ENCODE data around the gene HSPG2.
"Not testable (repeated sequence)": the region's sequence is repeated elsewhere in the genome, so short reads cannot be mapped to it uniquely, and the experiment has no call there.

HSPG2 gene

GRCh38 chr1:21839337-21840037 is 97.6 kb downstream of the HSPG2 start:
- DNase-seq = no peak

- DNase-seq = no peak
Observed at GRCh38 chr1:21838359-21839157, 98.6 kb downstream of the HSPG2 start.

GRCh38 chr1:21837476-21837875 is 99.6 kb downstream of the HSPG2 start:
- DNase-seq = no peak

- no peak for DNase-seq
Observed at GRCh38 chr1:21836729-21837128, 100.4 kb downstream of the HSPG2 start.

- DNase-seq = no peak
Observed at GRCh38 chr1:21836010-21836409, 101.1 kb downstream of the HSPG2 start.

GRCh38 chr1:21834666-21835065 is 102.4 kb downstream of the HSPG2 start:
- no peak for DNase-seq

- no peak for DNase-seq
Observed at GRCh38 chr1:21834094-21834493, 103.0 kb downstream of the HSPG2 start.

GRCh38 chr1:21833392-21833976 is 103.6 kb downstream of the HSPG2 start:
- DNase-seq = no peak

- DNase-seq = no peak
Observed at GRCh38 chr1:21831454-21831970, 105.6 kb downstream of the HSPG2 start.

GRCh38 chr1:21830792-21831453 is 106.2 kb downstream of the HSPG2 start:
- DNase-seq = no peak

GRCh38 chr1:21829294-21829693 is 107.8 kb downstream of the HSPG2 start:
- no peak for DNase-seq

GRCh38 chr1:21828506-21829210 is 108.5 kb downstream of the HSPG2 start:
- DNase-seq = no peak

GRCh38 chr1:21828075-21828474 is 109.0 kb downstream of the HSPG2 start:
- no peak for DNase-seq

GRCh38 chr1:21827141-21827679 is 109.9 kb downstream of the HSPG2 start:
- DNase-seq = no peak

GRCh38 chr1:21826694-21827093 is 110.4 kb downstream of the HSPG2 start:
- not testable (repeated sequence) for DNase-seq

- no peak for DNase-seq
Observed at GRCh38 chr1:21825393-21825792, 111.7 kb downstream of the HSPG2 start.

- no peak for DNase-seq
Observed at GRCh38 chr1:21824926-21825325, 112.2 kb downstream of the HSPG2 start.

- DNase-seq = no peak
Observed at GRCh38 chr1:21823980-21824702, 113.0 kb downstream of the HSPG2 start.

- DNase-seq = no peak
Observed at GRCh38 chr1:21823206-21823979, 113.7 kb downstream of the HSPG2 start.

- no peak for DNase-seq
Observed at GRCh38 chr1:21822349-21822748, 114.8 kb downstream of the HSPG2 start.

All from activated CD4-positive, alpha-beta T cell treated with anti-CD3 and anti-CD28 coated beads for 4 hours (primary cell).